ENCODE measurements around the gene FOS. TPM values are rescaled to one million over a fixed set of nuclear protein-coding genes. Genes with fewer than 3 reads are reported as not detected.
A peak's percentile ranks its signal among the peaks of the same experiment; 100 is the strongest.

Gene FOS
- total and polyA plus RNA-seq, 2 of the 13 experiments (the other 11 are each of a cell fraction or from before 2014, with no cell fraction given), result 15.9 to 24.2 TPM

DNA sequence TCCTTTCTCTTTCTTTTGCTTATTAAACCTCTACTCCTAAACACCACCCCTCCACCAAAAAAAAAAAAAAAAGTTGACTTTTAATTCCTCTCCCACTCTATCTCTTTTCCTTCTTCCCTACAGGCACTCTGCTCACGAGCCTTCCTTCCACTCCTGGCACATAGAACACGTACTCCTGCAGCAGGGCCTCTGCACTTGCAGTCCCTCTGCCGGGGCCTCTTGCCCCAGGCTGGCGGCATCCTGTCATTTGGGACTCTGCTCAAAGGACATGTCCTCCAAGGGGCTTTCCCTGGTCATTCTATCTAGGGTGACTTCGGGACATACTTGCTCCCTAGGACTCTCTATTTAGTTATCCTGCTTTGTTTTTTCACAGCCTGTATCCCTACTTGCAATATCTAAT, 7.7 kb downstream of the FOS start (continued):
- TF ChIP-seq, protein P1, sequence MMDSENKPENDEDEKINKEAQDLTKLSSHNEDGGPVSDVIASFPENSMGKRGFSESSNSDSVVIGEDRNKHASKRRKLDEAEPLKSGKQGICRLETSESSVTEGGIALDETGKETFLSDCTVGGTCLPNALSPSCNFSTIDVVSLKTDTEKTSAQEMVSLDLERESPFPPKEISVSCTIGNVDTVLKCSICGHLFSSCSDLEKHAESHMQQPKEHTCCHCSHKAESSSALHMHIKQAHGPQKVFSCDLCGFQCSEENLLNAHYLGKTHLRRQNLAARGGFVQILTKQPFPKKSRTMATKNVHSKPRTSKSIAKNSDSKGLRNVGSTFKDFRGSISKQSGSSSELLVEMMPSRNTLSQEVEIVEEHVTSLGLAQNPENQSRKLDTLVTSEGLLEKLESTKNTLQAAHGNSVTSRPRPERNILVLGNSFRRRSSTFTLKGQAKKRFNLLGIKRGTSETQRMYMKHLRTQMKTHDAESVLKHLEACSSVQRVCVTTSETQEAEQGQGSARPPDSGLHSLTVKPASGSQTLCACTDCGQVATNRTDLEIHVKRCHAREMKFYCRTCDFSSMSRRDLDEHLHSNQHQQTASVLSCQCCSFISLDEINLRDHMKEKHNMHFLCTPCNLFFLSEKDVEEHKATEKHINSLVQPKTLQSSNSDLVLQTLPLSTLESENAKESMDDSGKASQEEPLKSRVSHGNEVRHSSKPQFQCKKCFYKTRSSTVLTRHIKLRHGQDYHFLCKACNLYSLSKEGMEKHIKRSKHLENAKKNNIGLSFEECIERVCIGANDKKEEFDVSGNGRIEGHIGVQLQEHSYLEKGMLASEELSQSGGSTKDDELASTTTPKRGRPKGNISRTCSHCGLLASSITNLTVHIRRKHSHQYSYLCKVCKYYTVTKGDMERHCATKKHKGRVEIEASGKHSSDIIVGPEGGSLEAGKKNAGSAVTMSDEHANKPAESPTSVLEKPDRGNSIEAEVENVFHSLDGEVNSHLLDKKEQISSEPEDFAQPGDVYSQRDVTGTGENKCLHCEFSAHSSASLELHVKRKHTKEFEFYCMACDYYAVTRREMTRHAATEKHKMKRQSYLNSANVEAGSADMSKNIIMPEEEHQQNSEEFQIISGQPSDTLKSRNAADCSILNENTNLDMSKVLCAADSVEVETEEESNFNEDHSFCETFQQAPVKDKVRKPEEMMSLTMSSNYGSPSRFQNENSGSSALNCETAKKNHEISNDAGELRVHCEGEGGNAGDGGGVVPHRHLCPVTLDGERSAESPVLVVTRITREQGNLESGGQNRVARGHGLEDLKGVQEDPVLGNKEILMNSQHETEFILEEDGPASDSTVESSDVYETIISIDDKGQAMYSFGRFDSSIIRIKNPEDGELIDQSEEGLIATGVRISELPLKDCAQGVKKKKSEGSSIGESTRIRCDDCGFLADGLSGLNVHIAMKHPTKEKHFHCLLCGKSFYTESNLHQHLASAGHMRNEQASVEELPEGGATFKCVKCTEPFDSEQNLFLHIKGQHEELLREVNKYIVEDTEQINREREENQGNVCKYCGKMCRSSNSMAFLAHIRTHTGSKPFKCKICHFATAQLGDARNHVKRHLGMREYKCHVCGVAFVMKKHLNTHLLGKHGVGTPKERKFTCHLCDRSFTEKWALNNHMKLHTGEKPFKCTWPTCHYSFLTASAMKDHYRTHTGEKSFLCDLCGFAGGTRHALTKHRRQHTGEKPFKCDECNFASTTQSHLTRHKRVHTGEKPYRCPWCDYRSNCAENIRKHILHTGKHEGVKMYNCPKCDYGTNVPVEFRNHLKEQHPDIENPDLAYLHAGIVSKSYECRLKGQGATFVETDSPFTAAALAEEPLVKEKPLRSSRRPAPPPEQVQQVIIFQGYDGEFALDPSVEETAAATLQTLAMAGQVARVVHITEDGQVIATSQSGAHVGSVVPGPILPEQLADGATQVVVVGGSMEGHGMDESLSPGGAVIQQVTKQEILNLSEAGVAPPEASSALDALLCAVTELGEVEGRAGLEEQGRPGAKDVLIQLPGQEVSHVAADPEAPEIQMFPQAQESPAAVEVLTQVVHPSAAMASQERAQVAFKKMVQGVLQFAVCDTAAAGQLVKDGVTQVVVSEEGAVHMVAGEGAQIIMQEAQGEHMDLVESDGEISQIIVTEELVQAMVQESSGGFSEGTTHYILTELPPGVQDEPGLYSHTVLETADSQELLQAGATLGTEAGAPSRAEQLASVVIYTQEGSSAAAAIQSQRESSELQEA (CRISPR knock-in tag; IDR thresholded peaks at IDR 0.05; ENCODE audit: not compliant biosample characterization), result no peak
- TF ChIP-seq DNMT3B (CRISPR knock-in tag; conservative IDR thresholded peaks at IDR 0.05), result no peak
- TF ChIP-seq, protein P2, sequence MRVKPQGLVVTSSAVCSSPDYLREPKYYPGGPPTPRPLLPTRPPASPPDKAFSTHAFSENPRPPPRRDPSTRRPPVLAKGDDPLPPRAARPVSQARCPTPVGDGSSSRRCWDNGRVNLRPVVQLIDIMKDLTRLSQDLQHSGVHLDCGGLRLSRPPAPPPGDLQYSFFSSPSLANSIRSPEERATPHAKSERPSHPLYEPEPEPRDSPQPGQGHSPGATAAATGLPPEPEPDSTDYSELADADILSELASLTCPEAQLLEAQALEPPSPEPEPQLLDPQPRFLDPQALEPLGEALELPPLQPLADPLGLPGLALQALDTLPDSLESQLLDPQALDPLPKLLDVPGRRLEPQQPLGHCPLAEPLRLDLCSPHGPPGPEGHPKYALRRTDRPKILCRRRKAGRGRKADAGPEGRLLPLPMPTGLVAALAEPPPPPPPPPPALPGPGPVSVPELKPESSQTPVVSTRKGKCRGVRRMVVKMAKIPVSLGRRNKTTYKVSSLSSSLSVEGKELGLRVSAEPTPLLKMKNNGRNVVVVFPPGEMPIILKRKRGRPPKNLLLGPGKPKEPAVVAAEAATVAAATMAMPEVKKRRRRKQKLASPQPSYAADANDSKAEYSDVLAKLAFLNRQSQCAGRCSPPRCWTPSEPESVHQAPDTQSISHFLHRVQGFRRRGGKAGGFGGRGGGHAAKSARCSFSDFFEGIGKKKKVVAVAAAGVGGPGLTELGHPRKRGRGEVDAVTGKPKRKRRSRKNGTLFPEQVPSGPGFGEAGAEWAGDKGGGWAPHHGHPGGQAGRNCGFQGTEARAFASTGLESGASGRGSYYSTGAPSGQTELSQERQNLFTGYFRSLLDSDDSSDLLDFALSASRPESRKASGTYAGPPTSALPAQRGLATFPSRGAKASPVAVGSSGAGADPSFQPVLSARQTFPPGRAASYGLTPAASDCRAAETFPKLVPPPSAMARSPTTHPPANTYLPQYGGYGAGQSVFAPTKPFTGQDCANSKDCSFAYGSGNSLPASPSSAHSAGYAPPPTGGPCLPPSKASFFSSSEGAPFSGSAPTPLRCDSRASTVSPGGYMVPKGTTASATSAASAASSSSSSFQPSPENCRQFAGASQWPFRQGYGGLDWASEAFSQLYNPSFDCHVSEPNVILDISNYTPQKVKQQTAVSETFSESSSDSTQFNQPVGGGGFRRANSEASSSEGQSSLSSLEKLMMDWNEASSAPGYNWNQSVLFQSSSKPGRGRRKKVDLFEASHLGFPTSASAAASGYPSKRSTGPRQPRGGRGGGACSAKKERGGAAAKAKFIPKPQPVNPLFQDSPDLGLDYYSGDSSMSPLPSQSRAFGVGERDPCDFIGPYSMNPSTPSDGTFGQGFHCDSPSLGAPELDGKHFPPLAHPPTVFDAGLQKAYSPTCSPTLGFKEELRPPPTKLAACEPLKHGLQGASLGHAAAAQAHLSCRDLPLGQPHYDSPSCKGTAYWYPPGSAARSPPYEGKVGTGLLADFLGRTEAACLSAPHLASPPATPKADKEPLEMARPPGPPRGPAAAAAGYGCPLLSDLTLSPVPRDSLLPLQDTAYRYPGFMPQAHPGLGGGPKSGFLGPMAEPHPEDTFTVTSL (CRISPR knock-in tag; IDR thresholded peaks at IDR 0.05; ENCODE audit: borderline replicate concordance), result peak; percentile 50; the same call in 1 of the 2 replicates
- no peak for TF ChIP-seq HOXA7 (CRISPR knock-in tag; IDR thresholded peaks at IDR 0.05)
- TF ChIP-seq, protein P3, sequence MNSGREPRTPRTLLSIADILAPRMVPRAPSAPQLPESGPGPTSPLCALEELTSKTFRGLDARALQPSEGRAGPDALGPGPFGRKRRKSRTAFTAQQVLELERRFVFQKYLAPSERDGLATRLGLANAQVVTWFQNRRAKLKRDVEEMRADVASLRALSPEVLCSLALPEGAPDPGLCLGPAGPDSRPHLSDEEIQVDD (CRISPR knock-in tag; IDR thresholded peaks at IDR 0.05; ENCODE audit: borderline replicate concordance), result no peak
- TF ChIP-seq, protein P4, sequence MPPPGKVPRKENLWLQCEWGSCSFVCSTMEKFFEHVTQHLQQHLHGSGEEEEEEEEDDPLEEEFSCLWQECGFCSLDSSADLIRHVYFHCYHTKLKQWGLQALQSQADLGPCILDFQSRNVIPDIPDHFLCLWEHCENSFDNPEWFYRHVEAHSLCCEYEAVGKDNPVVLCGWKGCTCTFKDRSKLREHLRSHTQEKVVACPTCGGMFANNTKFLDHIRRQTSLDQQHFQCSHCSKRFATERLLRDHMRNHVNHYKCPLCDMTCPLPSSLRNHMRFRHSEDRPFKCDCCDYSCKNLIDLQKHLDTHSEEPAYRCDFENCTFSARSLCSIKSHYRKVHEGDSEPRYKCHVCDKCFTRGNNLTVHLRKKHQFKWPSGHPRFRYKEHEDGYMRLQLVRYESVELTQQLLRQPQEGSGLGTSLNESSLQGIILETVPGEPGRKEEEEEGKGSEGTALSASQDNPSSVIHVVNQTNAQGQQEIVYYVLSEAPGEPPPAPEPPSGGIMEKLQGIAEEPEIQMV (CRISPR knock-in tag; IDR thresholded peaks at IDR 0.05; ENCODE audit: low read depth), result no peak
- TF ChIP-seq ZNF644 (CRISPR knock-in tag; IDR thresholded peaks at IDR 0.05; ENCODE audit: low read depth), result no peak
- TF ChIP-seq, protein P5, sequence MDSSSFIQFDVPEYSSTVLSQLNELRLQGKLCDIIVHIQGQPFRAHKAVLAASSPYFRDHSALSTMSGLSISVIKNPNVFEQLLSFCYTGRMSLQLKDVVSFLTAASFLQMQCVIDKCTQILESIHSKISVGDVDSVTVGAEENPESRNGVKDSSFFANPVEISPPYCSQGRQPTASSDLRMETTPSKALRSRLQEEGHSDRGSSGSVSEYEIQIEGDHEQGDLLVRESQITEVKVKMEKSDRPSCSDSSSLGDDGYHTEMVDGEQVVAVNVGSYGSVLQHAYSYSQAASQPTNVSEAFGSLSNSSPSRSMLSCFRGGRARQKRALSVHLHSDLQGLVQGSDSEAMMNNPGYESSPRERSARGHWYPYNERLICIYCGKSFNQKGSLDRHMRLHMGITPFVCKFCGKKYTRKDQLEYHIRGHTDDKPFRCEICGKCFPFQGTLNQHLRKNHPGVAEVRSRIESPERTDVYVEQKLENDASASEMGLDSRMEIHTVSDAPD (CRISPR knock-in tag; IDR thresholded peaks at IDR 0.05), result no peak
- TF ChIP-seq ZNF230 (CRISPR knock-in tag; IDR thresholded peaks at IDR 0.05), result no peak
- peak; percentile 87 for TF ChIP-seq RXRB (CRISPR knock-in tag; IDR thresholded peaks at IDR 0.05; ENCODE audit: borderline replicate concordance)
